Endothelial cell of umbilical vein (primary cell): ENCODE results near the gene LARGE1. TPM values are rescaled to one million over a fixed set of nuclear protein-coding genes. Genes with fewer than 3 reads are reported as not detected.

Experiments
- BruUV-seq: library from RNA; stranded (reverse); fragments of 400-500 nt; replicated peaks from 2 replicates; lab custom pipeline; 2021; lab: Mats Ljungman, UMichigan
- CTCF ChIA-PET: fragments of 300-600, 350-600 bp; sonication (Branson Sonifier 250); formaldehyde crosslinking; loops from one replicate; lab custom pipeline; 2021; ENCODE audit warnings: antibody characterized with exemption, inconsistent platforms; lab: Charles Lee
- POLR2A ChIA-PET: fragments of 300-600, 350-600 bp; sonication (Branson Sonifier 250); formaldehyde crosslinking; loops from one replicate; lab custom pipeline; 2021; ENCODE audit warnings: antibody characterized with exemption, inconsistent platforms; lab: Charles Lee
- DNase-seq: peaks from one replicate; pipeline ENCODE4 v3.0.0-alpha.2; 2011; ENCODE audit warnings: low read depth, low spot score
- FAIRE-seq: peaks from 2 replicates; lab custom pipeline; 2011; peaks lifted over from hg19 to GRCh38; lab: Jason Lieb, UNC
- H2AFZ ChIP-seq: 2 replicates; pipeline ENCODE4 v1.6.0; 2012; ENCODE audit warnings: low read depth, low read length, control low read depth, inconsistent platforms
- H3K27ac ChIP-seq: 2 replicates; pipeline ENCODE4 v1.5.1; 2011; ENCODE audit warnings: low read depth, mild to moderate bottlenecking, control low read depth, low read length, moderate library complexity; ENCODE audit not compliant: insufficient read depth
- H3K27me3 ChIP-seq, 2 experiments: 2 replicates each; pipeline versions ENCODE4 v1.6.0 to v1.6.1; 2011; ENCODE audit warnings: low read length in 2 of 2, mixed read lengths in 1 of 2; ENCODE audit not compliant: control insufficient read depth in 2 of 2, insufficient read depth in 2 of 2
- H3K36me3 ChIP-seq, 2 experiments: 2 replicates in 1 of 2; 3 replicates in 1 of 2; pipeline ENCODE4 v1.5.1; 2011; ENCODE audit warnings: low read length in 2 of 2, mild to moderate bottlenecking in 1 of 2, moderate library complexity in 1 of 2; ENCODE audit not compliant: control insufficient read depth in 2 of 2, insufficient read depth in 2 of 2; ENCODE audit errors: extremely low read depth in 1 of 2
- H3K4me1 ChIP-seq: 3 replicates; pipeline ENCODE4 v1.5.1; 2011; ENCODE audit warnings: mild to moderate bottlenecking, low read length; ENCODE audit not compliant: control insufficient read depth, insufficient read depth; ENCODE audit errors: extremely low read depth
- H3K4me2 ChIP-seq: 2 replicates; pipeline ENCODE4 v1.6.1; 2011; ENCODE audit warnings: low read length, control low read depth, mixed read lengths; ENCODE audit not compliant: insufficient read depth
- H3K4me3 ChIP-seq, 3 experiments: fragments of 200-600 bp in 1 of 3; sonication (generic), shearing (Covaris generic) in 1 of 3; replicated peaks in 1 of 3; 2 replicates each; pipeline ENCODE4 v1.5.1; 2011 to 2016; ENCODE audit warnings: control low read depth in 3 of 3, low read length in 3 of 3, mild to moderate bottlenecking in 2 of 3, inconsistent platforms in 1 of 3, low read depth in 1 of 3, moderate library complexity in 1 of 3; ENCODE audit not compliant: insufficient read depth in 1 of 3
- H3K79me2 ChIP-seq: 2 replicates; pipeline ENCODE4 v1.6.0; 2012; ENCODE audit warnings: low read length, inconsistent platforms; ENCODE audit not compliant: control insufficient read depth, insufficient read depth
- H3K9ac ChIP-seq: replicated peaks from 2 replicates; pipeline ENCODE3; 2011; ENCODE audit warnings: low read length, control low read depth; ENCODE audit not compliant: insufficient read depth; ENCODE audit errors: extremely low read depth
- H3K9me1 ChIP-seq: replicated peaks from 3 replicates; pipeline ENCODE4 v1.6.0; 2011; ENCODE audit warnings: mild to moderate bottlenecking, low read length; ENCODE audit not compliant: control insufficient read depth, insufficient read depth; ENCODE audit errors: extremely low read depth
- H3K9me3 ChIP-seq: replicated peaks from 2 replicates; pipeline ENCODE4 v1.5.1; 2012; ENCODE audit warnings: low read length, inconsistent platforms; ENCODE audit not compliant: control insufficient read depth, insufficient read depth
- H4K20me1 ChIP-seq: replicated peaks from 2 replicates; pipeline ENCODE3; 2011; ENCODE audit warnings: mild to moderate bottlenecking, low read length; ENCODE audit not compliant: control insufficient read depth, insufficient read depth; ENCODE audit errors: extremely low read depth
- EZH2 ChIP-seq: IDR thresholded peaks from 2 replicates; pipeline ENCODE4 v1.6.1; 2012; ENCODE audit warnings: borderline replicate concordance, low read depth, mild to moderate bottlenecking, moderate library complexity, low read length, inconsistent platforms; ENCODE audit not compliant: severe bottlenecking
- FOS ChIP-seq: IDR thresholded peaks from 2 replicates; pipeline ENCODE4 v1.6.1; 2011; ENCODE audit warnings: mild to moderate bottlenecking, low read length, moderate library complexity, borderline replicate concordance; ENCODE audit not compliant: insufficient read depth
- GATA2 ChIP-seq: IDR thresholded peaks from 2 replicates; pipeline ENCODE4 v1.7.0; 2011; ENCODE audit warnings: low read depth, mild to moderate bottlenecking, moderate library complexity, mixed read lengths, low read length; ENCODE audit not compliant: insufficient read length, insufficient read depth
- JUN ChIP-seq: IDR thresholded peaks from 2 replicates; pipeline ENCODE4 v1.6.1; 2011; ENCODE audit warnings: borderline replicate concordance, low read depth; ENCODE audit not compliant: insufficient read length, insufficient read depth
- MYC ChIP-seq: IDR thresholded peaks from one replicate; pipeline ENCODE4 v1.6.1; 2011; ENCODE audit warnings: mild to moderate bottlenecking, low read depth, low read length
- POLR2A ChIP-seq: IDR thresholded peaks from 2 replicates; pipeline ENCODE4 v1.6.1; 2012; ENCODE audit warnings: low read depth, mild to moderate bottlenecking, control low read depth, low read length
- POLR2AphosphoS5 ChIP-seq: IDR thresholded peaks from 2 replicates; pipeline ENCODE4 v1.6.1; 2012; ENCODE audit warnings: low read depth, mild to moderate bottlenecking, control low read depth, low read length, moderate library complexity; ENCODE audit not compliant: insufficient read depth
- dilution Hi-C: fragments of 300-500 bp; cut with MboI; formaldehyde crosslinking; loops from one replicate; pipeline ENCODE4 v1.15.0; 2019; ENCODE audit warnings: low sequenced_read_pairs; ENCODE audit not compliant: extremely low pct_ligation_motif_present
- intact Hi-C: fragments of 100-400 bp; cut with micrococcal nuclease; formaldehyde crosslinking; loops from one replicate; pipeline ENCODE4 v1.10.0; 2022
- polyA plus RNA-seq, 4 experiments: library from polyadenylated mRNA; depleted of rRNA in 3 of 4; stranded (reverse) in 3 of 4; unstranded in 1 of 4; fragments of >200 nt; gene quantifications; 2 replicates each; pipeline versions ENCODE4 v1.2.1 to v1.2.3, GENCODE V29; 2011 to 2012; ENCODE audit warnings: missing spikeins in 1 of 4
- total RNA-seq: library from RNA; stranded (reverse); gene quantifications from 2 replicates; pipeline ENCODE4 v1.2.3, GENCODE V29; 2021
- TF ChIP-seq, protein P1 (sequence below), 2 donors: IDR thresholded peaks; 1 replicate in 1 of 2; 2 replicates in 1 of 2; pipeline ENCODE4 v1.5.1; 2011; ENCODE audit warnings: low read length in 2 of 2, mild to moderate bottlenecking in 2 of 2, moderate library complexity in 2 of 2, control low read depth in 1 of 2, inconsistent platforms in 1 of 2, low read depth in 1 of 2; ENCODE audit not compliant: insufficient read depth in 1 of 2; ENCODE audit errors: extremely low read depth in 1 of 2
- TF ChIP-seq, protein P2 (sequence below): IDR thresholded peaks from 2 replicates; pipeline ENCODE4 v1.6.1; 2011; ENCODE audit not compliant: insufficient read depth, insufficient read length

LARGE1 gene
- total and polyA plus RNA-seq, 2 donors (not counting 3 experiments of a cell fraction or from before 2014, with no cell fraction given), result 0.95 to 4.4 TPM

DNA sequence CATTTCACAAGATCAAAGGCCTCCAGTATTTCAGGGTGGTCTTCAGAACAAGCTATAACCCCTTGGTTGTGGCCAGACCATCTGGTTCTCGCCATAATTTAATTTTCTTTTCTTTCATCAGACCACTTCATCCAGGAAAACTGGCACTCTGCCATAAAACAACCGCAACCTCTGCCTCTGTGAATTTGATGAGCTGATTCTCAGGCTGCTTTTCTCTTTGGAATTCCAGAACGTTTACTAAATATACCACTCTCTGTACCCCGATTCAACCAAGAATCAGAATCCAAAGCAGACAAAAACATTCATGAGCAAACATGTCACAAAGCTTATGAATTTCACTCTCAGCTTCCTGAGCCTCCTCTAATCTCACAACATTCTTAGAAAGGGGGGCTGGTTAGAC, 530.3 kb downstream of the LARGE1 start:
- no peaks in the 10 kb centered on the region for H3K27me3 ChIP-seq
- no peak overlapping the region for H3K4me2 ChIP-seq
- no peak for DNase-seq
- no peaks in the 10 kb centered on the region for H3K9me3 ChIP-seq
- dilution Hi-C loops (no loop called here), intact Hi-C loops (no loop called here)
- FAIRE-seq, result no peak
- ChIA-PET POLR2A (no interaction called here), CTCF (no interaction called here)
- H3K27ac ChIP-seq, result no peak overlapping the region
- H3K9ac ChIP-seq, result no peak overlapping the region
- no peak overlapping the region for H2AFZ ChIP-seq
- TF ChIP-seq MYC (no peak), JUN (no peak), GATA2 (no peak), POLR2AphosphoS5 (no peak), FOS (no peak), POLR2A (no peak), EZH2 (no peak)
- TF ChIP-seq, protein P1, sequence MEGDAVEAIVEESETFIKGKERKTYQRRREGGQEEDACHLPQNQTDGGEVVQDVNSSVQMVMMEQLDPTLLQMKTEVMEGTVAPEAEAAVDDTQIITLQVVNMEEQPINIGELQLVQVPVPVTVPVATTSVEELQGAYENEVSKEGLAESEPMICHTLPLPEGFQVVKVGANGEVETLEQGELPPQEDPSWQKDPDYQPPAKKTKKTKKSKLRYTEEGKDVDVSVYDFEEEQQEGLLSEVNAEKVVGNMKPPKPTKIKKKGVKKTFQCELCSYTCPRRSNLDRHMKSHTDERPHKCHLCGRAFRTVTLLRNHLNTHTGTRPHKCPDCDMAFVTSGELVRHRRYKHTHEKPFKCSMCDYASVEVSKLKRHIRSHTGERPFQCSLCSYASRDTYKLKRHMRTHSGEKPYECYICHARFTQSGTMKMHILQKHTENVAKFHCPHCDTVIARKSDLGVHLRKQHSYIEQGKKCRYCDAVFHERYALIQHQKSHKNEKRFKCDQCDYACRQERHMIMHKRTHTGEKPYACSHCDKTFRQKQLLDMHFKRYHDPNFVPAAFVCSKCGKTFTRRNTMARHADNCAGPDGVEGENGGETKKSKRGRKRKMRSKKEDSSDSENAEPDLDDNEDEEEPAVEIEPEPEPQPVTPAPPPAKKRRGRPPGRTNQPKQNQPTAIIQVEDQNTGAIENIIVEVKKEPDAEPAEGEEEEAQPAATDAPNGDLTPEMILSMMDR (IDR thresholded peaks at IDR 0.05; ENCODE audit: extremely low read depth in 1 of 2, insufficient read depth in 1 of 2, low read depth in 1 of 2, low read length in 2 of 2), result no peak
- TF ChIP-seq, protein P2, sequence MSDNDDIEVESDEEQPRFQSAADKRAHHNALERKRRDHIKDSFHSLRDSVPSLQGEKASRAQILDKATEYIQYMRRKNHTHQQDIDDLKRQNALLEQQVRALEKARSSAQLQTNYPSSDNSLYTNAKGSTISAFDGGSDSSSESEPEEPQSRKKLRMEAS, result no peak
- H3K79me2 ChIP-seq, result no peaks in the 10 kb centered on the region
- H3K4me3 ChIP-seq, result no peak overlapping the region
- H4K20me1 ChIP-seq, result no peaks in the 10 kb centered on the region
- no peaks in the 10 kb centered on the region for H3K4me1 ChIP-seq
- no peaks in the 10 kb centered on the region for H3K9me1 ChIP-seq
- BruUV-seq, result no TSS peak
- no peaks in the 10 kb centered on the region for H3K36me3 ChIP-seq
